ENCODE data around the gene CLSTN2.

CLSTN2 gene

GRCh38 chr3:140572334-140572733, 637.3 kb downstream of the CLSTN2 start:
- no peak for DNase-seq

- no peak for DNase-seq
Measured at GRCh38 chr3:140573011-140573410, 638.0 kb downstream of the CLSTN2 start.

GRCh38 chr3:140574375-140574774, 639.4 kb downstream of the CLSTN2 start:
- DNase-seq, result no peak

- DNase-seq, result no peak
Measured at GRCh38 chr3:140576449-140576848, 641.5 kb downstream of the CLSTN2 start.

GRCh38 chr3:140577911-140578310, 642.9 kb downstream of the CLSTN2 start:
- DNase-seq, result no peak

GRCh38 chr3:140579260-140579659, 644.3 kb downstream of the CLSTN2 start:
- DNase-seq, result no peak

GRCh38 chr3:140580746-140581145, 645.8 kb downstream of the CLSTN2 start:
- no peak for DNase-seq

- no peak for DNase-seq
Measured at GRCh38 chr3:140584549-140584948, 649.6 kb downstream of the CLSTN2 start.

- no peak for DNase-seq
Measured at GRCh38 chr3:140585828-140586227, 650.8 kb downstream of the CLSTN2 start.

GRCh38 chr3:140586311-140586710, 651.3 kb downstream of the CLSTN2 start:
- DNase-seq, result no peak

- no peak for DNase-seq
Measured at GRCh38 chr3:140588558-140588957, 653.6 kb downstream of the CLSTN2 start.

- DNase-seq, result no peak
Measured at GRCh38 chr3:140593766-140594165, 658.8 kb downstream of the CLSTN2 start.

- no peak for DNase-seq
Measured at GRCh38 chr3:140595295-140595694, 660.3 kb downstream of the CLSTN2 start.

- no peak for DNase-seq
Measured at GRCh38 chr3:140597364-140597763, 662.4 kb downstream of the CLSTN2 start.

- DNase-seq, result no peak
Measured at GRCh38 chr3:140597792-140598191, 662.8 kb downstream of the CLSTN2 start.

GRCh38 chr3:140599009-140599408, 664.0 kb downstream of the CLSTN2 start:
- DNase-seq, result no peak

GRCh38 chr3:140599496-140599895, 664.5 kb downstream of the CLSTN2 start:
- DNase-seq, result no peak

- no peak for DNase-seq
Measured at GRCh38 chr3:140601881-140602280, 666.9 kb downstream of the CLSTN2 start.

- DNase-seq, result no peak
Measured at GRCh38 chr3:140602781-140603180, 667.8 kb downstream of the CLSTN2 start.

- no peak for DNase-seq
Measured at GRCh38 chr3:140603766-140604165, 668.8 kb downstream of the CLSTN2 start.

GRCh38 chr3:140610544-140610943, 675.6 kb downstream of the CLSTN2 start:
- no peak for DNase-seq

GRCh38 chr3:140614001-140614400, 679.0 kb downstream of the CLSTN2 start:
- DNase-seq, result no peak

GRCh38 chr3:140617135-140617534, 682.1 kb downstream of the CLSTN2 start:
- DNase-seq, result no peak

GRCh38 chr3:140626856-140627255, 691.9 kb downstream of the CLSTN2 start:
- DNase-seq, result no peak

Measured in NCI-H526 (cell line).